PFSK-1 (cell line): ENCODE measurements around the gene PHB1.

Experiments used
- TAF1 ChIP-seq: IDR thresholded peaks from 2 replicates; pipeline ENCODE4 v1.6.1; 2012; ENCODE audit warnings: low read length, control low read depth, borderline replicate concordance; ENCODE audit not compliant: insufficient read depth
- TF ChIP-seq, protein P1 (sequence below), 2 experiments: IDR thresholded peaks; 2 replicates each; pipeline versions ENCODE4 v1.6.1 to v1.8.0; 2011 to 2012; ENCODE audit warnings: low read depth in 2 of 2, low read length in 2 of 2, control low read depth in 1 of 2, inconsistent platforms in 1 of 2, mild to moderate bottlenecking in 1 of 2, moderate library complexity in 1 of 2; ENCODE audit not compliant: insufficient read depth in 1 of 2

DNA sequence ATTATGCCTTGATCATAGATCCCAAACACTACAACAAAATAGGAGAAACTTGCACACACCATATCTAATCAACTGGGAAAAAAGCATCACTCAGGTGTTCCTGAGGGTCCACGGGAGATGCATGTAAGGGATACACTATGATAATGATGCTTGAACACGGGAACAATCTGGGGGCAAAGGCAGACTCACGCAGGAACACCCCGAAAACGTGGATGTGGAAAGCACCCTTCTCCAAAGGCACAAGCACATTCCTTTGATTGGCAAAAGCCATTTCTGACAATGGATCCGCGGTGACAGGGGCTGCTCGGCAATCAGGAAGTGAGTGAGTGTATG is 53.9 kb downstream of the PHB1 start:
- TF ChIP-seq TAF1, result no peak
- TF ChIP-seq, protein P1, sequence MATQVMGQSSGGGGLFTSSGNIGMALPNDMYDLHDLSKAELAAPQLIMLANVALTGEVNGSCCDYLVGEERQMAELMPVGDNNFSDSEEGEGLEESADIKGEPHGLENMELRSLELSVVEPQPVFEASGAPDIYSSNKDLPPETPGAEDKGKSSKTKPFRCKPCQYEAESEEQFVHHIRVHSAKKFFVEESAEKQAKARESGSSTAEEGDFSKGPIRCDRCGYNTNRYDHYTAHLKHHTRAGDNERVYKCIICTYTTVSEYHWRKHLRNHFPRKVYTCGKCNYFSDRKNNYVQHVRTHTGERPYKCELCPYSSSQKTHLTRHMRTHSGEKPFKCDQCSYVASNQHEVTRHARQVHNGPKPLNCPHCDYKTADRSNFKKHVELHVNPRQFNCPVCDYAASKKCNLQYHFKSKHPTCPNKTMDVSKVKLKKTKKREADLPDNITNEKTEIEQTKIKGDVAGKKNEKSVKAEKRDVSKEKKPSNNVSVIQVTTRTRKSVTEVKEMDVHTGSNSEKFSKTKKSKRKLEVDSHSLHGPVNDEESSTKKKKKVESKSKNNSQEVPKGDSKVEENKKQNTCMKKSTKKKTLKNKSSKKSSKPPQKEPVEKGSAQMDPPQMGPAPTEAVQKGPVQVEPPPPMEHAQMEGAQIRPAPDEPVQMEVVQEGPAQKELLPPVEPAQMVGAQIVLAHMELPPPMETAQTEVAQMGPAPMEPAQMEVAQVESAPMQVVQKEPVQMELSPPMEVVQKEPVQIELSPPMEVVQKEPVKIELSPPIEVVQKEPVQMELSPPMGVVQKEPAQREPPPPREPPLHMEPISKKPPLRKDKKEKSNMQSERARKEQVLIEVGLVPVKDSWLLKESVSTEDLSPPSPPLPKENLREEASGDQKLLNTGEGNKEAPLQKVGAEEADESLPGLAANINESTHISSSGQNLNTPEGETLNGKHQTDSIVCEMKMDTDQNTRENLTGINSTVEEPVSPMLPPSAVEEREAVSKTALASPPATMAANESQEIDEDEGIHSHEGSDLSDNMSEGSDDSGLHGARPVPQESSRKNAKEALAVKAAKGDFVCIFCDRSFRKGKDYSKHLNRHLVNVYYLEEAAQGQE (IDR thresholded peaks at IDR 0.05; ENCODE audit: insufficient read depth in 1 of 2, low read depth in 2 of 2, low read length in 2 of 2), result no peak
